ENCODE data around the gene MTOR. TPM values are rescaled to one million over a fixed set of nuclear protein-coding genes. Genes with fewer than 3 reads are reported as not detected.

MTOR gene
- total RNA-seq, 1 donor from 2014 or later = 53.0 TPM

DNA sequence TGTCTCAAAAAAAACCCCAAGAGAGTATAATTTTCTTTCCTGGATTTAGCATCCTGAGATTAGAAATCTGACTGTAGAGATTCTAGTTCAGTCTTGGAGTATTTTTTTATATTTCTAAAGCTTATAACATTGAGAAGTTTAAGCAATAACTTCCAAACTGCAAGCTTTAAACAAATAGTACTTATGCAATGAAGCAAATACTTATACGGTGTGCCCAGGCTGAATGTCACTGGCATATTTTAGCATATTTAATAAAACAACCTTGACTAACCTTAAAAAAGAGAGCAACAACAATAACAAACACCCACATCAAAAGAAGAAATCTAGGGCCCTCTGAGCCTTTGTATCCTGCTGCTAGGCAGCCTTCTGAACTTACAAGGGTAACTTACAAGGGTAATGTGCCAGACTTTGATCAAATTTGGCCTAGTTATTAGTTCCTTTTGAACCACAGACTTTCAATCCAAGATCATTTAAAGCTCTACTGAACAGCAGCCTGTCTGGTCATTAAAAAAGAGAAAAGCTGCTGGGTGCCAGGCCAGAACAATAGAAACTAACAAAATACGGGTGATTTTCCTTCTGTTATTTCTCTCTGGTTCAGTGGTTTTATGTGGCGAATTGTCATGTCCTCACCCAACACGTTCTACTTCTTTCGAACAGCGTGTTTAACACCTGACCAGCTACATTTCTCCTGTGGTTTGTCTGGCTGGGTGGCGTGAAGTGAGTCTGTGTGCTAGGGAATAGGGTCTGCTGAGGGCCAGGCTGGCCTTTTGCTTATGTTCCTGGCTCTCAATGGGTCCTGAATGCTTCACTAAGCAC lies 16.2 kb downstream of the MTOR start:
- Mint-ChIP-seq H3K27me3 (no peaks in the 10 kb centered on the region), H3K9me3 (no peaks in the 10 kb centered on the region), H3K4me1 (ENCODE audit: unreplicated experiment) (no peaks in the 10 kb centered on the region), H3K36me3 (peaks cover 25% of the 10 kb centered on the region), H3K4me3 (no peak overlapping the region), H3K27ac (no peak overlapping the region)
- TF ChIP-seq, protein P1, sequence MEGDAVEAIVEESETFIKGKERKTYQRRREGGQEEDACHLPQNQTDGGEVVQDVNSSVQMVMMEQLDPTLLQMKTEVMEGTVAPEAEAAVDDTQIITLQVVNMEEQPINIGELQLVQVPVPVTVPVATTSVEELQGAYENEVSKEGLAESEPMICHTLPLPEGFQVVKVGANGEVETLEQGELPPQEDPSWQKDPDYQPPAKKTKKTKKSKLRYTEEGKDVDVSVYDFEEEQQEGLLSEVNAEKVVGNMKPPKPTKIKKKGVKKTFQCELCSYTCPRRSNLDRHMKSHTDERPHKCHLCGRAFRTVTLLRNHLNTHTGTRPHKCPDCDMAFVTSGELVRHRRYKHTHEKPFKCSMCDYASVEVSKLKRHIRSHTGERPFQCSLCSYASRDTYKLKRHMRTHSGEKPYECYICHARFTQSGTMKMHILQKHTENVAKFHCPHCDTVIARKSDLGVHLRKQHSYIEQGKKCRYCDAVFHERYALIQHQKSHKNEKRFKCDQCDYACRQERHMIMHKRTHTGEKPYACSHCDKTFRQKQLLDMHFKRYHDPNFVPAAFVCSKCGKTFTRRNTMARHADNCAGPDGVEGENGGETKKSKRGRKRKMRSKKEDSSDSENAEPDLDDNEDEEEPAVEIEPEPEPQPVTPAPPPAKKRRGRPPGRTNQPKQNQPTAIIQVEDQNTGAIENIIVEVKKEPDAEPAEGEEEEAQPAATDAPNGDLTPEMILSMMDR (conservative IDR thresholded peaks at IDR 0.05) = no peak
- DNase-seq (ENCODE audit: extremely low spot score, unreplicated experiment) = no peak

DNA sequence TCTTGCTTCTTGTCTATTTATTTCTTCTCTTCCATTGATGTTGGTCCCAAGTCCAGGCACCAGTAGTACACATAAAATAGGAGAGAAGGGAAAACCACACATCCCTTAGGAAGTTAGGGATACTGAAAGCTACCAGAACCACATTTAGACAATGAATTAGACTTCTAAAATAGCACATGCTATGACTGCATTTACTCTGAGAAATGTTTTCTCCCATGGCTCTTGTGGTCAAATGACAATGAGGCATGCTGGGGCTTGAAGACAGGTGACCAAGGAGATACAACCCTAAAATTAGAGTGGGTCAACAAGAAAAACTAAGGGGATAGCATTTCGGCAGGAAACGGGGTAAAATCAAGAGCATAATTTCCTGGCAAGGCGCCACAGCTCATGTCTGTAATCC lies 17.1 kb downstream of the MTOR start:
- Mint-ChIP-seq H3K36me3 (peaks cover 16% of the 10 kb centered on the region), H3K9me3 (no peaks in the 10 kb centered on the region), H3K4me1 (ENCODE audit: unreplicated experiment) (no peaks in the 10 kb centered on the region), H3K27ac (no peak overlapping the region), H3K4me3 (no peak overlapping the region), H3K27me3 (no peaks in the 10 kb centered on the region)
- no peak for DNase-seq (ENCODE audit: extremely low spot score, unreplicated experiment)
- TF ChIP-seq, protein P1 (conservative IDR thresholded peaks at IDR 0.05) = no peak

DNA sequence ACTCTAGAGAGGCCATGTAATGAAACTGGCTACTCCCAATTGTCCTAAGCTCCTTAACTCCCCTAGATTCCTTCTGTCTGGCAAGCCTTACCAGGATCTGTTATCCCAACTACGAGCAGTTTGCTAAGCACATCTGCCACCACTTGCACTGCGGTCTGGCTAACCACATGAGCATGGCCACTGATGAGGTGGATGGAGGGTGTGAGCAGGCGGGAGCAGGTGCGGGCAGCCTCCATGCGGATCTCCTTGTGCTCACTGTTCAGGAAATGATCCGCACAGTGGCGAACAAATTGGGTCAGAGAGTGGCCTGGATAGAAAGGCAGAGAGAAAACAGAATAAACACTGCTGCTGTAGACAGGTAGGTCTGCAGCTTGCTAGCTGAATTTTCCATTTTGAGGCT lies 24.0 kb downstream of the MTOR start:
- Mint-ChIP-seq H3K4me1 (ENCODE audit: unreplicated experiment) (no peaks in the 10 kb centered on the region), H3K36me3 (peaks cover 17% of the 10 kb centered on the region), H3K9me3 (no peaks in the 10 kb centered on the region), H3K27me3 (no peaks in the 10 kb centered on the region), H3K27ac (no peak overlapping the region), H3K4me3 (no peak overlapping the region)
- TF ChIP-seq, protein P1 (conservative IDR thresholded peaks at IDR 0.05) = no peak
- no peak for DNase-seq (ENCODE audit: extremely low spot score, unreplicated experiment)

DNA sequence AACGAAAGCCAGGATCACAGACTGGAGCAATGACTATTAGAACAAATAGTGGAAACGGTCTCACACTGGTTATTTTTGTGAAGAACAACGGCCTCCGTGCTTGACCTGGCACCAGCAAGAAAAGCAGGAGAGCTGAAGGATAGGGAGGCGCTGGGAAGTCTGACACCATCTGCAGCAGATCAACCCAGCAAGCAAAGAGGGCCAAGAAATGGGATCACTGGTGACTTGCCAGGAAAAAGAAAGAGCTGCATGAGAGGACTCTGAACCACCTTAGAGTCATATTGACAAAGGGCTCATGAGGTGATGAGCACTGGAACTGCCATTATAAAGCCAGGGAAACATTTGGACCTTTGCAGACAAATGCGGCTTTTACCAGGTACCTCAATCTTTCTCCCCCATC lies 25.0 kb downstream of the MTOR start:
- Mint-ChIP-seq H3K4me3 (no peak overlapping the region), H3K9me3 (no peaks in the 10 kb centered on the region), H3K27me3 (no peaks in the 10 kb centered on the region), H3K27ac (no peak overlapping the region), H3K36me3 (peaks cover 17% of the 10 kb centered on the region), H3K4me1 (ENCODE audit: unreplicated experiment) (no peaks in the 10 kb centered on the region)
- no peak for DNase-seq (ENCODE audit: extremely low spot score, unreplicated experiment)
- TF ChIP-seq, protein P1 (conservative IDR thresholded peaks at IDR 0.05) = no peak

DNA sequence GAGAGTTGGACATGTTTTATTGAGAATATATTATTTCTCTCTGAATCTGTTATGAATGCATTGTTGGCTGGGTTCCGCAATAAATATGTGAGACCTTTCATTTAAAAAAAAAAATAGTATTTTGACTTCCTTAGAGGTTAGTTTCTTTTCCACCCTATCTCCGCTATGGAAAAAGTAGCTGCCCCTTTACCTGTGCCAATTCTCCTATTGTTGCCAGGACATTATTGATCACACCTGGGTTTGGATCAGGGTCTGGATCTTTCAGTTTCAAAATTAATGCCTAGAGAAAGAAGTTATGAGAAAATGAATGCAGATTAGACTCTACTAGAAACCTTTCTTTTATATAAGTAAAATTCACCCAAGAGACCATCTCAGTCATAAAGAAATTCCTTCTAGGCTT lies 29.1 kb downstream of the MTOR start:
- H3K4me3 Mint-ChIP-seq = no peak overlapping the region
- H3K4me1 Mint-ChIP-seq (ENCODE audit: unreplicated experiment) = no peaks in the 10 kb centered on the region
- no peak for DNase-seq (ENCODE audit: extremely low spot score, unreplicated experiment)
- no peak overlapping the region for H3K27ac Mint-ChIP-seq
- TF ChIP-seq, protein P1 (conservative IDR thresholded peaks at IDR 0.05) = no peak
- peaks cover 29% of the 10 kb centered on the region for H3K36me3 Mint-ChIP-seq
- H3K9me3 Mint-ChIP-seq = no peaks in the 10 kb centered on the region
- H3K27me3 Mint-ChIP-seq = no peaks in the 10 kb centered on the region

Data from type B pancreatic cell (in vitro differentiated cells).